Neutrophil (primary cell): ENCODE results near the gene STUM.

Experiments used
- H3K27ac ChIP-seq: fragments of 200-600 bp; sonication (generic); 2 replicates; pipeline ENCODE4 v1.5.1; 2016; ENCODE audit warnings: mild to moderate bottlenecking, moderate library complexity
- H3K27me3 ChIP-seq: fragments of 200-600 bp; sonication (generic); 2 replicates; pipeline ENCODE4 v1.6.0; 2016; ENCODE audit warnings: mild to moderate bottlenecking
- H3K36me3 ChIP-seq: fragments of 200-600 bp; sonication (generic); 2 replicates; pipeline ENCODE4 v1.5.1; 2017
- H3K4me1 ChIP-seq, 2 experiments: fragments of 200-600 bp in 1 of 2; sonication (generic) in 1 of 2; 1 replicate in 1 of 2; 2 replicates in 1 of 2; pipeline versions ENCODE4 v1.5.1 to v1.6.1; 2013 to 2016; ENCODE audit warnings: low read depth in 1 of 2, low read length in 1 of 2, mild to moderate bottlenecking in 1 of 2, moderate library complexity in 1 of 2; ENCODE audit not compliant: control insufficient read depth in 1 of 2, insufficient read depth in 1 of 2
- H3K4me3 ChIP-seq, 2 experiments: fragments of 200-600 bp in 1 of 2; sonication (generic) in 1 of 2; 1 replicate in 1 of 2; 2 replicates in 1 of 2; pipeline ENCODE4 v1.5.1; 2013 to 2016; ENCODE audit warnings: low read depth in 1 of 2, low read length in 1 of 2, mild to moderate bottlenecking in 1 of 2, moderate library complexity in 1 of 2
- H3K9me3 ChIP-seq: fragments of 200-600 bp; sonication (generic); 2 replicates; pipeline ENCODE4 v1.5.1; 2016
- TF ChIP-seq, protein P1 (sequence below): fragments of 200-600 bp; sonication (generic); IDR thresholded peaks from 2 replicates; pipeline ENCODE4 v1.5.1; 2016; ENCODE audit warnings: antibody characterized with exemption

STUM gene

DNA sequence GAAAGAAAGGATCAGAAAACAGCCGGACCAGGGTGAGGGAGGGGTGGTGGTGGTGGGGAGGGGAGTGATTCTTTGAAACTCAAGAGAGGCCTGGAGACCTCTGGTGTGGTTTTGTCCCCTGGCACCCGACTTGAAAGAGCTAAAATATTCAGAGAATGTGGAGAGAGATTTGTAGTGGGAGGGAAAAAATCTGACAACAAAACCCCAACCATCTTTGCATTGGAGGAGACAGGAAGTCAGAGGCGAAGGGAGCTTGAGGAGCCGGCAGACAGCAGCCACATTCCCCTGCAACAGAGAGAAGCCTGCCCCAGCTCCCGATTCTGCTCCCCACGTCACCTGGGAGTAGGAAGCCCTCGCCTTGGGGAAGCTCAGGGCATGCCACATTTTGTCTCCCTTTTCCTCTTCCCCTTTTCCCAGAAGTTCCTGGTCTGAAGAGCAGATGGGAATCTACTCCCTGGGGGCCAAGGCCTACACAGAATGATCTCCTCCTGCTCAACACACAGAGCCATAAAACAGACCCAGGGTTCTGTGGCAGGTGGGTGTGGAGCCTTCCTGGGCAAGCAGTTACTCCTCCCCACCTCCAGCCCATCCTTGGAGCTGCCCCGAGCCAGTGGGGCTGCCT is 105.6 kb downstream of the STUM start:
- peaks cover 24% of the 10 kb centered on the region for H3K36me3 ChIP-seq
- no peaks in the 10 kb centered on the region for H3K27me3 ChIP-seq
- peak overlapping the region in 1 of 2 experiments; percentile 18 for H3K4me3 ChIP-seq
- TF ChIP-seq, protein P1, sequence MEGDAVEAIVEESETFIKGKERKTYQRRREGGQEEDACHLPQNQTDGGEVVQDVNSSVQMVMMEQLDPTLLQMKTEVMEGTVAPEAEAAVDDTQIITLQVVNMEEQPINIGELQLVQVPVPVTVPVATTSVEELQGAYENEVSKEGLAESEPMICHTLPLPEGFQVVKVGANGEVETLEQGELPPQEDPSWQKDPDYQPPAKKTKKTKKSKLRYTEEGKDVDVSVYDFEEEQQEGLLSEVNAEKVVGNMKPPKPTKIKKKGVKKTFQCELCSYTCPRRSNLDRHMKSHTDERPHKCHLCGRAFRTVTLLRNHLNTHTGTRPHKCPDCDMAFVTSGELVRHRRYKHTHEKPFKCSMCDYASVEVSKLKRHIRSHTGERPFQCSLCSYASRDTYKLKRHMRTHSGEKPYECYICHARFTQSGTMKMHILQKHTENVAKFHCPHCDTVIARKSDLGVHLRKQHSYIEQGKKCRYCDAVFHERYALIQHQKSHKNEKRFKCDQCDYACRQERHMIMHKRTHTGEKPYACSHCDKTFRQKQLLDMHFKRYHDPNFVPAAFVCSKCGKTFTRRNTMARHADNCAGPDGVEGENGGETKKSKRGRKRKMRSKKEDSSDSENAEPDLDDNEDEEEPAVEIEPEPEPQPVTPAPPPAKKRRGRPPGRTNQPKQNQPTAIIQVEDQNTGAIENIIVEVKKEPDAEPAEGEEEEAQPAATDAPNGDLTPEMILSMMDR, result no peak
- peaks cover 25 to 34% of the 10 kb centered on the region in 2 experiments for H3K4me1 ChIP-seq
- no peaks in the 10 kb centered on the region for H3K9me3 ChIP-seq
- no peak overlapping the region for H3K27ac ChIP-seq

DNA sequence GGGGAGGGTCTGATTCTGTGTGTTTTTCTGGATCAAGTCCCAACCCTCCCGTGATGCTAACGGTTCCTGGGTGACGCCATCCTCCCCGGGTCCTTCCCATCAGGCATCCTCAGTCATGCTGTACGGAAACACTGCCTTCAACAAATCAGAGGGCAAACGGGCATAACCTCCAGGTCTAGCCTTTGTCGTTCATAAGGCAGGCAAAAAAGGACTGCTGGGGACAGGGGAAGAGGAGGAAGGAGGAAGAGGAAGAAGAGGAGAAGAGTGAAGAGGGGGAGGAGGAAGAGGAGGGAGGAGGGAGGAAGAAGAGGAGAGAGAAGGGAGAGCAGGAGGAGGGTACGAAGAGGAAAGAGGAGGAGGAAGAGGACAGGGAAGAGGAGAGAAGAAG is 106.1 kb downstream of the STUM start:
- TF ChIP-seq, protein P1, result no peak
- Histone ChIP-seq H3K4me3 (peak overlapping the region in 1 of 2 experiments; percentile 18), H3K36me3 (peaks cover 28% of the 10 kb centered on the region), H3K4me1 (peaks cover 27 to 34% of the 10 kb centered on the region in 2 experiments), H3K27me3 (no peaks in the 10 kb centered on the region), H3K27ac (no peak overlapping the region), H3K9me3 (no peaks in the 10 kb centered on the region)

DNA sequence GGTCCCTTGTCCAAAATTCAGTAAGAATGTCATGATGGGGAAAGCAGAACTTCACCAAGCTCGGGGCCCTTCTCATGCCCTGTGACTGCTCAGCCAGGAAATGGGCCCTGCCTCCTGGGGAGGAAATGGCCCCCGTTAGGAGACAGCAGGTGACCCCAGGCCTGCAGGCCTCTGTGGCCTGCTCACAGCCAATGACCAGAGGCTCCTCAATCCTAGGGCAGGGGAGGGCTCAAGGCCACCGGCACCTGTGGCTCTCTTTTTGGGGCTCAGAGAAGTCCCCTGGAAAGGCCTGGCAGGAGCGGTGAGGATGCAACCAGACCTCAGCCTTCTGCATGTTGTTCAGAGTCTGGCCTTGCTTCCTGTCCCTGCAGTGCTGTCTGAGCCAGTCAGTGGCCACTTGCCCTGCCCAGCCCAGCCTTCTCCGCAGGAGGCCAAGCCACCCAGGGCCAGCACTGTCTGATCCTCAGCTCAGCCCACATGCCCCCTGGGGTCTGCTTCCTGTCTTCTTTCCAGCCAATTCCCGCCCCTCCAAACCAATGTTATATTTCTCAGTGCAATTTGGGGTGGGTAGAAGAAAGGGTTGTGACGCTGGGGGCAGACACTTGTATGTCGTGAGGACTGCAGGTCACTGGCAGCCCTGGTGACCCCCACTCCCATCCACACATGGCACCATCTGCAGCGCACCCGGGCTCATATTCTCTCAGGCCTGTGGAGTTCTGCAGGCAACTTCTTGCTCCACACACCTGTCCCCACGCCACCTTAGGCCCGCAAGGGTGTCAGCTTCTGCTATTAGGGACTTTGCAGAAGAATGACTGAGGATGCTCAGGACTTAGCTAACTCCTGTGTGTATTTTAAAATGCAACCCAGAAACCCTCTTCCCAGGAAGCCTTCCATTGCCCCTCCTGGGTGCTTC is 106.9 kb downstream of the STUM start:
- no peaks in the 10 kb centered on the region for H3K9me3 ChIP-seq
- H3K27ac ChIP-seq, result no peak overlapping the region
- H3K4me3 ChIP-seq, result peak overlapping the region in 1 of 2 experiments; percentile 18
- TF ChIP-seq, protein P1, result no peak
- peaks cover 30% of the 10 kb centered on the region for H3K36me3 ChIP-seq
- H3K27me3 ChIP-seq, result no peaks in the 10 kb centered on the region
- peaks cover 35 to 42% of the 10 kb centered on the region in 2 experiments for H3K4me1 ChIP-seq

DNA sequence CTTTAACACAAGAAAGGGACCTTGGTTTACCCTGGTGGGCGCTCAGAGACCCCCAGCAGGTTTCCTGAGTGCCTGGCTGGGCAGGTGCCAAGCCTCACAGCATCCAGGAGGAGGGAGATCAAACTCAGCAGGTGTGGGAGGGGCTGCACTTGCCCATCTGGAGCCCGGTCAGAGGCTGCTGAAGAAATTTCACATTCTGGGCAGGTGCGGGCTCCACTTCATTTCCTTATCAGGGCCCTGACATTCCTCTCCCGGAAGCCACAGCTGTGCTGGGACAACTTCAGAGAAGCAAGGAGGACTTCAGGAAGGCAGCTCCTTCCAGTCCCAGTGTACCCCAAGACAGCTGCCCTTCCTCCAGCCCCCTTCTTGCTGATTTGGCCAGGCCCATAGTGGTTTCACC is 107.6 kb downstream of the STUM start:
- Histone ChIP-seq H3K27ac (no peak overlapping the region), H3K4me1 (peaks cover 42 to 49% of the 10 kb centered on the region in 2 experiments), H3K9me3 (no peaks in the 10 kb centered on the region), H3K36me3 (peaks cover 35% of the 10 kb centered on the region), H3K4me3 (peak overlapping the region in 1 of 2 experiments; percentile 18), H3K27me3 (no peaks in the 10 kb centered on the region)
- TF ChIP-seq, protein P1, result no peak

DNA sequence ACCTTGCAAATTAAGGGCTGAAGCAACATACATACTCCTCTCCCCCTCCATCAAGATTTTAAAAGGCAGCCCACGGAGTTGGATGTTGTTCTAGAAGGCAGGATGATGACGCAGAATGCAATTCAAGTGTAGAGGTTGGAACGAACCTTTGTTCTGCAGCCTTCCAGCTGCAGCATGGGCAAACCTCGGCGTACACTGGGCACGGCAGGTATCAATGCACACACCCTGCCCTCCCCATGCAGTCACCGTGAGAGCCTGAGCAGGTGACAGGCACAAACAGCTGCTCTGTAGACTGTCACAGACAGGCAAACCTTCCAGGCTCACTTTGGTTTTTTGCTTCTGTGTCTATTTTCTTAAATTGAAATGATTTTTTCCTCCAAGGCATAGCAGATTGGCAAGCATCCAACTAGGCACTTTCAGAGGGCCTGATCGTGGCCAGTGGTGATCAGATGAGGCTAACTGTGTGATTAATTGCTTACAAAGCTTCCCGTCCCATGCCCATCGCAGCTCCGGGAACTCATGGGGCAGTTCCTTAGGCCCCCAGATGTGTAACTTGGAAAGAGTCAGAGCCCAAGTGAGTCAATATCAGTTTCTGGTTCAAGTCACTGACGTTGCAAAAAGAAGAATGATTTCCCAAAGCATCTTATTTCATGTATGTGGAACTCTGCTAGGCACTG is 108.2 kb downstream of the STUM start:
- no peak overlapping the region for H3K27ac ChIP-seq
- peaks cover 47 to 54% of the 10 kb centered on the region in 2 experiments for H3K4me1 ChIP-seq
- H3K4me3 ChIP-seq, result peak overlapping the region in 1 of 2 experiments; percentile 18

More for the DNA sequence above, 108.2 kb downstream of the STUM start:
- Histone ChIP-seq H3K9me3 (no peaks in the 10 kb centered on the region), H3K36me3 (peaks cover 37% of the 10 kb centered on the region), H3K27me3 (no peaks in the 10 kb centered on the region)
- TF ChIP-seq, protein P1, result no peak
